ENCODE results near the gene CACNG6. TPM values are rescaled to one million over a fixed set of nuclear protein-coding genes. Genes with fewer than 3 reads are reported as not detected.

The CACNG6 gene
- total and polyA plus RNA-seq, 2 of the 13 experiments (the other 11 are each of a cell fraction or from before 2014, with no cell fraction given) = not detected

- POLR2A ChIA-PET = no interaction called here
- Histone ChIP-seq H3K27ac (ENCODE audit: extremely low read length, insufficient read depth, low read length) (no peak overlapping the region), H2AFZ (ENCODE audit: low read length) (no peak overlapping the region), H3K27me3 (ENCODE audit: control insufficient read depth in 1 of 2, insufficient read depth in 2 of 2, low read length in 2 of 2) (peaks cover 9 to 46% of the 10 kb centered on the region in 2 experiments; a peak in 4 of 5 replicates), H3K4me2 (ENCODE audit: low read depth, low read length) (no peak overlapping the region), H3K36me3 (replicated peaks in 1 of 2; ENCODE audit: control insufficient read depth in 1 of 2, insufficient read depth in 2 of 2, low read length in 2 of 2) (no peaks in the 10 kb centered on the region), H3K9ac (ENCODE audit: insufficient read depth, low read depth, low read length) (no peak overlapping the region), H3K9me3 (ENCODE audit: low read length) (no peaks in the 10 kb centered on the region), H4K20me1 (ENCODE audit: insufficient read depth, low read length) (no peaks in the 10 kb centered on the region), H3K4me3 (replicated peaks in 1 of 3; ENCODE audit: insufficient read depth in 1 of 3, low read depth in 2 of 3, low read length in 3 of 3) (no peak overlapping the region), H3K4me1 (ENCODE audit: insufficient read depth, low read length) (no peaks in the 10 kb centered on the region), H3K79me2 (ENCODE audit: insufficient read depth, low read length) (no peaks in the 10 kb centered on the region)
- intact Hi-C loops (cut with micrococcal nuclease; ENCODE audit: unreplicated experiment) (no loop called here), in situ Hi-C loops (cut with HindIII; ENCODE audit: extremely low pct_ligation_motif_present, low pct_unique_long_range_greater_than_20kb) (no loop called here)
- no TSS peak for BruUV-seq (replicated peaks)
- TF ChIP-seq SMYD3 (CRISPR knock-in tag; IDR thresholded peaks at IDR 0.05) (no peak), ZNF30 (CRISPR knock-in tag; IDR thresholded peaks at IDR 0.05) (no peak), LCORL (IDR thresholded peaks at IDR 0.05) (no peak), LCORL (CRISPR knock-in tag; IDR thresholded peaks at IDR 0.05) (no peak), CHD2 (IDR thresholded peaks at IDR 0.05; ENCODE audit: low read depth, low read length) (no peak)
- CTCF ChIA-PET (ENCODE audit: low intra/inter-chr PET ratio, low total read pairs) = no interaction called here
- WGBS (ENCODE audit: low lambda C conversion rate) = 3% methylated on average over 9 of the region's 10 CpGs
- ATAC-seq = no peak; the same call in 2 of the 3 replicates
- no peak for FAIRE-seq
- DNase-seq (ENCODE audit: low spot score) = no peak
These were observed 31.2 kb upstream of the CACNG6 start for GRCh38 chr19:53960187-53960586.

- Histone ChIP-seq H3K4me1 (ENCODE audit: insufficient read depth, low read length) (no peaks in the 10 kb centered on the region), H4K20me1 (ENCODE audit: insufficient read depth, low read length) (no peaks in the 10 kb centered on the region), H3K9ac (ENCODE audit: insufficient read depth, low read depth, low read length) (no peak overlapping the region), H3K36me3 (replicated peaks in 1 of 2; ENCODE audit: control insufficient read depth in 1 of 2, insufficient read depth in 2 of 2, low read length in 2 of 2) (no peaks in the 10 kb centered on the region), H2AFZ (ENCODE audit: low read length) (no peak overlapping the region), H3K4me3 (replicated peaks in 1 of 3; ENCODE audit: insufficient read depth in 1 of 3, low read depth in 2 of 3, low read length in 3 of 3) (no peak overlapping the region), H3K27me3 (ENCODE audit: control insufficient read depth in 1 of 2, insufficient read depth in 2 of 2, low read length in 2 of 2) (peaks cover 9 to 50% of the 10 kb centered on the region in 2 experiments; a peak in 4 of 5 replicates), H3K79me2 (ENCODE audit: insufficient read depth, low read length) (no peaks in the 10 kb centered on the region), H3K27ac (ENCODE audit: extremely low read length, insufficient read depth, low read length) (no peak overlapping the region), H3K9me3 (ENCODE audit: low read length) (no peaks in the 10 kb centered on the region), H3K4me2 (ENCODE audit: low read depth, low read length) (no peak overlapping the region)
- 7% methylated on average over 8 of the region's 8 CpGs for WGBS (ENCODE audit: low lambda C conversion rate)
- BruUV-seq (replicated peaks) = no TSS peak
- ATAC-seq (no peak), FAIRE-seq (no peak), DNase-seq (ENCODE audit: low spot score) (no peak)
- POLR2A ChIA-PET = no interaction called here
- intact Hi-C loops (cut with micrococcal nuclease; ENCODE audit: unreplicated experiment) (no loop called here), in situ Hi-C loops (cut with HindIII; ENCODE audit: extremely low pct_ligation_motif_present, low pct_unique_long_range_greater_than_20kb) (no loop called here)
- CTCF ChIA-PET (ENCODE audit: low intra/inter-chr PET ratio, low total read pairs) = no interaction called here
- TF ChIP-seq GZF1 (CRISPR knock-in tag; IDR thresholded peaks at IDR 0.05) (no peak), ZBTB1 (CRISPR knock-in tag; IDR thresholded peaks at IDR 0.05; ENCODE audit: borderline replicate concordance) (no peak), TERF1 (CRISPR knock-in tag; IDR thresholded peaks at IDR 0.05) (no peak), ZNF784 (CRISPR knock-in tag; IDR thresholded peaks at IDR 0.05; ENCODE audit: borderline replicate concordance) (no peak), SMYD3 (CRISPR knock-in tag; IDR thresholded peaks at IDR 0.05) (no peak), POGK (CRISPR knock-in tag; conservative IDR thresholded peaks at IDR 0.05) (no peak)
These were observed 30.6 kb upstream of the CACNG6 start for GRCh38 chr19:53960886-53961285.

All from HepG2 (cell line).